RWPE2 (cell line): ENCODE measurements around the gene FEZF1.

Source experiments
- ATAC-seq: fragments of 200-7000 bp; cut with Tn5 transposase; 3 replicates; pipeline ENCODE4 v1.9.1; 2021; ENCODE audit warnings: low read depth
- DNase-seq: peaks from one replicate; pipeline ENCODE4 v3.0.0-alpha.2; 2020; ENCODE audit warnings: low spot score
- H3K27ac ChIP-seq: fragments of 450-650 bp; 2 replicates; pipeline ENCODE4 v1.5.1; 2017; ENCODE audit warnings: mild to moderate bottlenecking; ENCODE audit not compliant: poor library complexity, severe bottlenecking
- H3K27me3 ChIP-seq: fragments of 250-450 bp; sonication (Bioruptor Pico); 2 replicates; pipeline ENCODE4 v1.5.1; 2021; ENCODE audit warnings: mild to moderate bottlenecking, moderate library complexity; ENCODE audit not compliant: insufficient read depth, poor library complexity, severe bottlenecking
- H3K36me3 ChIP-seq: fragments of 250-450 bp; sonication (Bioruptor Pico); 2 replicates; pipeline ENCODE4 v1.5.1; 2020; ENCODE audit warnings: low read depth, mild to moderate bottlenecking, moderate library complexity
- H3K4me1 ChIP-seq: fragments of 250-450 bp; sonication (Bioruptor Pico); 2 replicates; pipeline ENCODE4 v1.5.1; 2021; ENCODE audit warnings: mild to moderate bottlenecking, moderate library complexity; ENCODE audit not compliant: insufficient read depth, poor library complexity, severe bottlenecking
- H3K4me3 ChIP-seq: fragments of 250-450 bp; sonication (Bioruptor Pico); 2 replicates; pipeline ENCODE4 v1.5.1; 2021; ENCODE audit warnings: mild to moderate bottlenecking, moderate library complexity; ENCODE audit not compliant: severe bottlenecking
- H3K9me3 ChIP-seq: fragments of 250-450 bp; sonication (Bioruptor Pico); 2 replicates; pipeline ENCODE4 v1.5.1; 2021; ENCODE audit warnings: mild to moderate bottlenecking, moderate library complexity; ENCODE audit not compliant: severe bottlenecking
- TF ChIP-seq, protein P1 (sequence below): fragments of 450-650 bp; IDR thresholded peaks from one replicate; pipeline ENCODE4 v1.5.1; 2017; ENCODE audit warnings: mild to moderate bottlenecking, moderate library complexity; ENCODE audit not compliant: poor library complexity, severe bottlenecking

FEZF1 gene

DNA sequence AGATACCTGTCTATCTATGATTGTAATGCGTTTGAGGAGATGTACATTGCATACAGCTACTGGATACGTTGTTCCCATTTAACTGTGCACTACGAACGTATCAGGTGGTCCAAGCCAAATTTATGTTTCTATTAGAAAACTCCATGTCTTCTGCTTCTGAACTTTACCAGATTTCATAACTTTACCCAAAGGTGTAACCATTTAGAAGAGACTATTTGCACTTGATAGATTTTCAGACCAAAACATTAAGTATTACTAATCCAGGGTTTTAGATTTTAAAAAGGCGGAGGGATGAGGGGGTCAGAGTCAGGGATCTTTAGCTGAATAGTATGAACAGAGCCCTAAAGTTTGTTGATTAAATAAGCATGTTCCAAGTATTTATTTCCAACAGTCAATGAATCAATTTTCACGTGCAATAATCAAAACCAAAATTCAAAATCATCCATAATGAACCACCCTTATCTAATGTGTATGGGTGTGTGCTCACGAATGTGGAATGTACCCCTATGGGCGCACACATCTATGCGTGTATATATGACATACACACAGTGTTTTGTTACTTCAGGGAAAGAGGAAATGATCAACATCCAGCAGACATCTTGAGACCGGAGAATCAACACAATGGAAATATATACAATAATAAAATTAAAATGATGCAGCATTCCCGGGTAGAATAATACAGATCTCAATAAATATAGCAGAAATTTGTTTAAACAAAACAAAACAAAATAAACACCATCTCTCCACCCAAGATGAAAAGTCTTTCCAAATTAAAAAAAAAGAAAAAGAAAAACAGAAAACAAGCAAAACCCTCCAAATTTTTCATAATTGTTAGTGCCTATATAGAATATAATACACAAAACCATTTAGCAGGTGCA lies 3.4 kb downstream of the FEZF1 start:
- Histone ChIP-seq H3K9me3 (no peaks in the 10 kb centered on the region), H3K36me3 (no peaks in the 10 kb centered on the region), H3K27ac (no peak overlapping the region), H3K4me3 (no peak overlapping the region), H3K27me3 (peaks cover 94% of the 10 kb centered on the region), H3K4me1 (no peaks in the 10 kb centered on the region)
- no peak for DNase-seq
- ATAC-seq, result no peak
- TF ChIP-seq, protein P1, sequence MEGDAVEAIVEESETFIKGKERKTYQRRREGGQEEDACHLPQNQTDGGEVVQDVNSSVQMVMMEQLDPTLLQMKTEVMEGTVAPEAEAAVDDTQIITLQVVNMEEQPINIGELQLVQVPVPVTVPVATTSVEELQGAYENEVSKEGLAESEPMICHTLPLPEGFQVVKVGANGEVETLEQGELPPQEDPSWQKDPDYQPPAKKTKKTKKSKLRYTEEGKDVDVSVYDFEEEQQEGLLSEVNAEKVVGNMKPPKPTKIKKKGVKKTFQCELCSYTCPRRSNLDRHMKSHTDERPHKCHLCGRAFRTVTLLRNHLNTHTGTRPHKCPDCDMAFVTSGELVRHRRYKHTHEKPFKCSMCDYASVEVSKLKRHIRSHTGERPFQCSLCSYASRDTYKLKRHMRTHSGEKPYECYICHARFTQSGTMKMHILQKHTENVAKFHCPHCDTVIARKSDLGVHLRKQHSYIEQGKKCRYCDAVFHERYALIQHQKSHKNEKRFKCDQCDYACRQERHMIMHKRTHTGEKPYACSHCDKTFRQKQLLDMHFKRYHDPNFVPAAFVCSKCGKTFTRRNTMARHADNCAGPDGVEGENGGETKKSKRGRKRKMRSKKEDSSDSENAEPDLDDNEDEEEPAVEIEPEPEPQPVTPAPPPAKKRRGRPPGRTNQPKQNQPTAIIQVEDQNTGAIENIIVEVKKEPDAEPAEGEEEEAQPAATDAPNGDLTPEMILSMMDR, result no peak

DNA sequence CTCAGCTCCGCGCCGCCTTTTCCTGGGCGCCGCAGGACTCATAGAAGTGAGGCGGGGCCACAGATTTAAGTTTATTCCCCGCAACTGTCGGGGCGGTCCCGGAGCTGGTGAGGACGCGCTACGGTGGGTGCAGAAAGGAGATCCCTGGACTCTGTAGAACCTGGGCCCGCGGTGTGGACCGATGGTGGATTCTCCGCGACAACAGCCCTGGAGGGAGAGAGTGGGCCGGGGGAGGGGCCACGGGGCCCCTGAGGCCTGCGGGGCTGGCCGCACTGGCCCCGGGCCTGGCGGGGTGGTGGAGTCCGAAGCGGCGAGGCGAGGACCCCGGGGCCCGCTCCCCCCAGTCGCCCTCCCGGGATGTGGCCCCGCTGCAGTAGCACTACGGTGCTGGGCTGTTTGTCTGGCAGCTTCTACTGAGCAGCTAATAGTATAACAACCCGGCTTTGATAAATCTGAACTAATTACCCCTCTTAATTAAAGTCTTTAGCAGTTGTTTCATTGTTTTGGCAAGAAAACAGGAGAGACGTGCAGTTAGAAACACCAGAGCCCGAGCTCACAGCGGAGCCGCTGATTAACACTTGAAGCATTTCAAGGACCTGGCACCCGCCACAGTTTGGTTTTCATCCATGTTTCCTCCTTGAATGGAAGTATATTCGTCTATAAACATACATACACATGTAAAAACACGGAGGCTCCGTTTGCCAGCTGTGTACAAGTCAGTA lies 4.2 kb downstream of the FEZF1 start:
- ATAC-seq (no peak), DNase-seq (no peak)
- Histone ChIP-seq H3K27me3 (peaks cover 89% of the 10 kb centered on the region), H3K9me3 (no peaks in the 10 kb centered on the region), H3K27ac (no peak overlapping the region), H3K36me3 (no peaks in the 10 kb centered on the region), H3K4me1 (no peaks in the 10 kb centered on the region), H3K4me3 (no peak overlapping the region)
- TF ChIP-seq, protein P1, result no peak

DNA sequence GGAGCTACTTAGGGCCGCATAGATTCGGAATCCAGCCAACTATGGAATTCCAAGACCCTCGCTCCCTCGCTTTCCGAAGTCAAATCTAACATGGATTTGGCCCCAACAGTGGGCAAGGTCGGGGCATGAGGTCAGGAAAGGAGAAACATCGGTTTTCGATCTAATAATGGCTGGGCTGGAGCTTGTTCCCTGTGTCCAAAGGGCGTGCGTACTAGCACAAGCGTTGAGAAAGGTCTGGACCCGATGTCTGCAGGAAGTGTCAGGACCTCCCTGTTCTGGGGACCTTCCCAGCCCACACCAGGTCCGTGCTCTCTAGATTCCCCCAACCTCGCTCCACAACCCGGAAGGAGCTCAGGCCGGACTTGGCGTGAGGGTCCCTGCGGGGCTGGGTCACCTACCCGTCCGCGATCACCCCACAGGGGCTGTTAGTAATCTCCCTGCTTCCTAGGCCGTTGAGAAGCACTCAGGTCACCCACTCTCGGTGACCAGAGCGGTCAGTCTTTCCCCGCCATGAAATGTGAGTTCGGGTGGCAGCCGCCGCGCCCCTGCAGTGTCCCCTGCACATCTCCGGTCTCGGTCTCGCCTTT lies 4.8 kb downstream of the FEZF1 start:
- ATAC-seq (no peak), DNase-seq (no peak)
- no peaks in the 10 kb centered on the region for H3K9me3 ChIP-seq
- TF ChIP-seq, protein P1, result no peak
- peaks cover 85% of the 10 kb centered on the region for H3K27me3 ChIP-seq
- no peaks in the 10 kb centered on the region for H3K36me3 ChIP-seq
- no peak overlapping the region for H3K27ac ChIP-seq
- no peaks in the 10 kb centered on the region for H3K4me1 ChIP-seq
- no peak overlapping the region for H3K4me3 ChIP-seq

DNA sequence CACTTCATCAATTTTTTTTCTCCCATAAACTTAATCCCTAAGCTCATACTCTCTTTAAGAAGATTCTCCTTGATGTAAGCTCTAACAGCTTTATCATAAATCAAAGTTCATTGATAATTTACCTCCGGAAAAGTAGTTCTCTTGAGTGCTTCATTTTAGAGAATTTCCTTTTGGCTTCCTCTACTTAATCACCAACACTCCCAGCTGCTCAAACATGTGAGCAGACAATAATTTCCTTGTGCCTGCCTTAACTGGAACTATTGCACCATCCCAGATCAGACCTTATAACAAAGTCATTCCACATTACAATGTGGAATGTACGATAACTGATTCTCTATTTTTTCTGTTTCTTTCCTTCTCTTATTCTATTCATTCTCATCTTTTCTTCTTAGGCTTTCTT lies 5.9 kb downstream of the FEZF1 start:
- no peak for DNase-seq
- Histone ChIP-seq H3K27ac (no peak overlapping the region), H3K9me3 (no peaks in the 10 kb centered on the region), H3K4me3 (no peak overlapping the region), H3K4me1 (no peaks in the 10 kb centered on the region), H3K27me3 (peaks cover 74% of the 10 kb centered on the region), H3K36me3 (no peaks in the 10 kb centered on the region)
- ATAC-seq, result no peak
- TF ChIP-seq, protein P1, result no peak
